GM21723 (cell line): ENCODE results near the gene BUD13.
"Not testable (repeated sequence)": the region's sequence is repeated elsewhere in the genome, so short reads cannot be mapped to it uniquely, and the experiment has no call there.

Source experiments
- ATAC-seq: cut with Tn5 transposase; IDR thresholded peaks from one replicate; pipeline ENCODE4 v1.9.1; 2021; ENCODE audit warnings: mild to moderate bottlenecking, moderate library complexity; ENCODE audit not compliant: unreplicated experiment

The BUD13 gene

GRCh38 chr11:116762132-116762531, 10.7 kb downstream of the BUD13 start:
- ATAC-seq = no peak

- ATAC-seq = not testable (repeated sequence)
Observed at GRCh38 chr11:116756044-116756443, 16.7 kb downstream of the BUD13 start.

- no peak for ATAC-seq
Observed at GRCh38 chr11:116750070-116750718, 22.6 kb downstream of the BUD13 start.

GRCh38 chr11:116742104-116742503, 30.7 kb downstream of the BUD13 start:
- ATAC-seq = no peak

- ATAC-seq = no peak
Observed at GRCh38 chr11:116740741-116741140, 32.0 kb downstream of the BUD13 start.

GRCh38 chr11:116738975-116739374, 33.8 kb downstream of the BUD13 start:
- ATAC-seq = no peak

- ATAC-seq = no peak
Observed at GRCh38 chr11:116736763-116737162, 36.0 kb downstream of the BUD13 start.

- ATAC-seq = no peak
Observed at GRCh38 chr11:116733969-116734508, 38.7 kb downstream of the BUD13 start.

- peak; percentile 21 for ATAC-seq
Observed at GRCh38 chr11:116733043-116733755, 39.6 kb downstream of the BUD13 start.

- peak; percentile 75 for ATAC-seq
Observed at GRCh38 chr11:116732271-116733042, 40.3 kb downstream of the BUD13 start.

GRCh38 chr11:116731821-116732220, 41.0 kb downstream of the BUD13 start:
- ATAC-seq = no peak

- no peak for ATAC-seq
Observed at GRCh38 chr11:116731097-116731761, 41.6 kb downstream of the BUD13 start.

GRCh38 chr11:116730601-116731000, 42.2 kb downstream of the BUD13 start:
- ATAC-seq = no peak

- ATAC-seq = no peak
Observed at GRCh38 chr11:116730241-116730561, 42.6 kb downstream of the BUD13 start.

- ATAC-seq = no peak
Observed at GRCh38 chr11:116729501-116730240, 43.1 kb downstream of the BUD13 start.

- ATAC-seq = no peak
Observed at GRCh38 chr11:116727990-116728389, 44.8 kb downstream of the BUD13 start.

GRCh38 chr11:116725434-116726221, 47.2 kb downstream of the BUD13 start:
- no peak for ATAC-seq

GRCh38 chr11:116724813-116725212, 48.0 kb downstream of the BUD13 start:
- no peak for ATAC-seq

GRCh38 chr11:116723511-116723910, 49.3 kb downstream of the BUD13 start:
- no peak for ATAC-seq

GRCh38 chr11:116721988-116722387, 50.8 kb downstream of the BUD13 start:
- ATAC-seq = no peak
